CMK (cell line): ENCODE data around the gene PLBD2.

Experiments used
- DNase-seq: peaks from one replicate; pipeline ENCODE4 v3.0.0-alpha.2; 2010; ENCODE audit warnings: low read depth

Gene PLBD2

DNA sequence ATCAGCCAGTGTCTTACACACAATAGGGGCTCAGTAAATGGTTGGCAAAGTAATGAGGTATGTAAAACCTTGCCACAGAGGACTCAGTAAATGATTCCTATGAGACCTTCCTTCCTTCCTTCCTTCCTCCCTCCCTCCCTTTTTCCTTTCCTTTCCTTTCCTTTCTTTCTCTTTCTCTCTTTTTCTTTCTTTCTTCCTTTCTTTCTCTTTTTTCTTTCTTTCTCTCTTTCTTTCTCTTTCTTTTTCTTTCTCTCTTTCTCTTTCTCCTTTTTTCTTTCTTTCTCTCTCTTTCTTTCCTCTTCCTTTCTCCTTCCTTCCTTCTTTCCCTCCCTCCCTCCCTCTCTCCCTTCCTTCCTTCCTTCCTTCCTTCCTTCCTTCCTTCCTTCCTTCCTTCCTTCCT lies 37.8 kb downstream of the PLBD2 start:
- DNase-seq = no peak

GRCh38 chr12:113396828-113397496 lies 38.6 kb downstream of the PLBD2 start:
- DNase-seq = no peak

DNA sequence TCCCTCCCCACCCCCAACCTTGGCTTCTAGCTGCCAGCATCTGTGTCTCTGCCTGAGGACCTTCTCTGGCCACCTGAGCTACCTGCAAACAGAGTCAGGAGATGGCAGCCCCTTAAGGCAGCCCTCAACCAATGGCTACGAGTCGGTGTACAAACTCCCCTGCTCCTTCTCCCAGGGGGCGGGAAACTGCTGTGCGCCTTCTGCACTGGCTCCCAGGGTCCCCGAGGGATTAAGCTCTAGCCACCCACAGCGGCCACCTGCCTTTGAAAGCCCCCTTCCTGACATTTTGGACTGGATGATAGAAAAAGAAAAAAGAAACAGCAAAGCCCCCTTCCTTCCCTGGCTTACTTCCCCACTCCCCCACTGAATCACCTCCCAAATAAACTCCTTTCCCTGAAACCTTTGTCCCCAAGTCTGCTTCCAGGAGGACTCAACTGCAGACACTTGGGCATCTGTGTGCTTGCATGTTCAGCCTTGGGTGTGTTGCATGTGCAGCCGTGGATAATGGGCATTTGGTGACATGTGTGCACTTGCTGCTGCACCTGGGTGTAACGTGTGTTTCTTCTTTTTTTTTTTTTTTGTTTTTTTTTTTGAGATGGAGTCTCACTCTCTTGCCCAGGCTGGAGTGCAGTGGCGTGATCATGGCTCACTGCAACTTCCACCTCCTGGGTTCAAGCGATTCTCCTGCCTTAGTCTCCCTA lies 39.3 kb downstream of the PLBD2 start:
- DNase-seq = no peak

GRCh38 chr12:113398346-113399290 lies 40.2 kb downstream of the PLBD2 start:
- DNase-seq = no peak

DNA sequence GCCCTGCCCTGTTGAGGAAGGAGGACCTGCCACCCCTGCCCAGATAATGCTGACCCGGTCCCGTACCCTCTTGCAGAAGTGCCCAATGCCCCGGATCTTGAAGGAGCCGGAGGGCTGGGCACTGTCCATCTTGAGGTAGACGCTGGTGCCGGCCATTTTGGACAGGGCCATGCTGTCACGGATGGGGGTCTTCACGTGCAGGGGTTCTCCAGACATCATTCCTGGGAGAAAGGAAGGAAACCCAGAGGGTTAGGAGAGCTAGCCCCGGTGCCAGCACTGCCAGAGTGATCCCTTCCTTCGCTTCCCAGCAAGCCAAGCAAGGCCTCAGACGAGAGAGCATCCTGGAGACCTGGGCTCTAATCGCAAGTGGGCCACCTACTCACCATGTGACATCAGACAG lies 41.1 kb downstream of the PLBD2 start:
- no peak for DNase-seq

DNA sequence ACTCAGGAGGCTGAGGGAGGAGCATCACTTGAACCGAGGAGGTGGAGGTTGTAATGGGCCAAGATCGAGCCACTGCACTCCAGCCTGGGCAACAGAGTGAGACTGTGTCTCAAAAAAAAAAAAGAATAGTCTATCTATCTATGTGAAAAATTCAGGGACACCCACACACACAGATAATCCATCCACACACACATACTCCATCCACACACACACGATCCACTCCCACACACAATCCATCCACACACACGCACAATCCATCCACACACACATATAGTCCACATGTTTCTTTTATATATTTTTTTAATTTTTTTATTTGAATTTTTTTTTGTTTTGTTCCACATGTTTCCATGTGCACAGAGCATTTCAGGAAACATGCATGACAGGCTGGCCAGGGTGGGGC lies 42.0 kb downstream of the PLBD2 start:
- no peak for DNase-seq

DNA sequence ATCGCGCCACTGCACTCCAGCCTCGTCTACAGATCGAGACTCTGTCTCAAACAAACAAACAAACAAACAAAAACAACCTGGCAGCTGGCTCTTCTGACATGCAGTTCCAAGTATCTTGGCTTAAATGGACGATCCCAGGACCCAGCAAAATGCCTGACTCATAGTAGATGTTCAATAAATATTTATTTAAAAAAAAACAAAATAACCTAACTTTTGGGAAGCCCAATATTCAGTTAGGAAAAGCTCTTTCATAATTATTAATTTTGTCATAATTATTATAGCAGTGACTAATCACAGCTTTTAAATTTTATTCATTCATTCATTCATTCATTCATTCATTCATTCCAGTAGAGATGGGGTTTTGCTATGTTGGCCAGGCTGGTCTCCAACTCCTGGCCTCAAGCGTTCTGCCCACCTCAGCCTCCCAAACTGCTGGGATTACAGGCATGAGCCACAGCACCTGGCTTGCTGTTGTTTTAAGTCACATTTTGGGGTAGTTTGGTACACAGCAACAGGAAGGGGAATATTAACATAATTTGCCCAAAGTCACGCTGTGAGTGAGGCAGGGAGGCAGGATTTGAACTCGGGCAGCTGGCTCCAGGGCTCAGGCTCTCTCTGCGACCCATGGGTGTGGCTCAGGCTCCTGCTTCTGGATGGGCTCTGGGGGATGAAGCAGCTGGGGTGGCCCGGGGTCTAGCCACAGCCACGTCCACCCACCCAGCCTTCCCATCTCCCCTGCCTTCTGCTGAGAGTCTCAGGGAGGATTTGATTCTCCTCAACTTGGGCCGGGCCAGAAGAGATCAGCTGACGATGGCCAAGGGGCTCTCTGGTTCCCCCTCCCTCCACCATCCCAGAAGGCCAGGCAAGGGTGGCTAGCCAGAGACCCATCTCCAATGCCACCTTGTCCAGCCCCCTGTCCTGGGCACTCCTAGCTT lies 42.9 kb downstream of the PLBD2 start:
- no peak for DNase-seq

GRCh38 chr12:113402586-113403260 lies 44.3 kb downstream of the PLBD2 start:
- DNase-seq = no peak

DNA sequence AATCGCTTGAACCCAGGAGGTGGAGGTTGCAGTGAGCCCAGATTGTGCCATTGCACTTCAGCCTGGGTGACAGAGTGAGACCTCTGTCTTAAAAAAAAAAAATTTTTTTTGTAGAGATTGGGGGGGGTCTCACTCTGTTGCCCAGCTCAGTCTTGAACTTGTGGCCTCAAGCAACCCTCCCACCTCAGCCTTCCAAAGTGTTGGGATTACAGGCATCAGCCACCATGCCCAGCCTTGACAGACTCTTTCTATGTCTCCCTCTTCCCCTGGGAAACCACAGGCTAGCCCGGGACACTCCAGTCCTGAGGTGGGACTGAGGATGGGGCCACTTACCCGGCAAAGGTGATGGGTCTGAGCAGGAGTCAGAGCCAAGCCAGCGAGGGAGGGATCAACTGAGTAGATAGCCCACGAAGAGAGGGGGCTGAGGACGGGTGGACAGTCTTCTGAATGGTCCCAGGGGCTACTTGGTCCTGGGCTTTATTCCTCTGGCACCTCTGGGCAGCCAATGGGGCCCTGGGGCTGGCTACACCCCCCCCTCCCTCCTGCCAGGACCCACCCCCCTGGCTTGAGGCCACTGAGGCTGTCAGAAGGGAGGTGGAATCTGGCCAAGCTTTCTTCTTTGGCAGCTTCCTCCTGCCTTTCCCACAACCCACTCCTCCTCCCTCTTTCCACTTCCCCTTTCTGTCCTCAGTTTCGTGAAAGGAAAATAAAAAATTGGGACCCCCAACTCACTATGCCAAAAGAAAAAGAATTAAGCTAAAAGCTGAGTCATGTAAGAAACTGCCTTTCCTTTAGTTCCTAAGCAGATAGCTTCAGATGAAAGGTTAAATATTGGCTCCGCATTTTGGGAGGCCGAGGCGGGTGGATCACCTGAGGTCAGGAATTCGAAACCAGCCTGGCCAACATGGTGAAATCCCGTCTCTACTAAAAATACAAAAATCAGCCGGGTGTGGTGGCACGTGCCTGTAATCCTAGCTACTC lies 45.3 kb downstream of the PLBD2 start, which contains the start of gene SDS:
SDS (minus strand) TSS at position 453 of the 981 bp plus-strand sequence. CDS start 4,179 bp downstream, outside the sequence.
- no peak for DNase-seq

- DNase-seq = no peak
Measured at GRCh38 chr12:113405694-113406093, 47.3 kb downstream of the PLBD2 start.

GRCh38 chr12:113407931-113408600 lies 49.7 kb downstream of the PLBD2 start:
- no peak for DNase-seq

GRCh38 chr12:113408756-113409298 lies 50.4 kb downstream of the PLBD2 start:
- DNase-seq = no peak

DNA sequence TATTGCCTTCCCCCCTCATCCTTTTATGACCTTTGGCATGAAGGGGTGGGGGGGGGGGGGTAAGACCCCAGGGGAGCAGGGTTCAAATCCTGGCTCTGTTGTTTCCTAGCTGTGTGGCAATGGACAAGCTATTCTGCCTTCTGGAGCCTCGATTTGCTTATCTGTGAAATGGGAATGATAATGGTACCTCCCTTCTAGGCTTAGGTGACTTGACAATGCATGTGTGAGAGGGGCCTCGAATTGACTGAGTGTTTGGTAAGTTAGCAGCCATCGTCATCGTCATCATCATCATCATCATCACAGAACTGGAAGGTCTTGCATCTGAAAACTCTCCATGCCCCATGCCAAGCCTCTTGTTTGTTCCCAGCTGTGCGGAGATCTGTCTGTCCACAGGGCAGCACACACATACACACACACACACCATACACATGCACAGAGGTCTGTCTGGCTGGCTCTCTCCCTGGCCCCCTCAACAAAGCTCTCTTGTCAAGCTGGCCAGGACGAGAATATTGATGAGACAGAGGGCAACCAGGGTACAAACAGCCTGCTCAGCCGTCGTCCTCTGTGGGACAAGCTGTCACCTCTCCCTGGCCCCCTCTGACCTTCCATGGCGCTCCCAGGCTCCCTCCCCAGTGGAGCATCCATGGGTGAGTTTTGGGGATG lies 51.2 kb downstream of the PLBD2 start:
- DNase-seq = no peak

- DNase-seq = no peak
Measured at GRCh38 chr12:113413488-113413939, 55.1 kb downstream of the PLBD2 start.

GRCh38 chr12:113414519-113415038 lies 56.2 kb downstream of the PLBD2 start:
- DNase-seq = no peak

DNA sequence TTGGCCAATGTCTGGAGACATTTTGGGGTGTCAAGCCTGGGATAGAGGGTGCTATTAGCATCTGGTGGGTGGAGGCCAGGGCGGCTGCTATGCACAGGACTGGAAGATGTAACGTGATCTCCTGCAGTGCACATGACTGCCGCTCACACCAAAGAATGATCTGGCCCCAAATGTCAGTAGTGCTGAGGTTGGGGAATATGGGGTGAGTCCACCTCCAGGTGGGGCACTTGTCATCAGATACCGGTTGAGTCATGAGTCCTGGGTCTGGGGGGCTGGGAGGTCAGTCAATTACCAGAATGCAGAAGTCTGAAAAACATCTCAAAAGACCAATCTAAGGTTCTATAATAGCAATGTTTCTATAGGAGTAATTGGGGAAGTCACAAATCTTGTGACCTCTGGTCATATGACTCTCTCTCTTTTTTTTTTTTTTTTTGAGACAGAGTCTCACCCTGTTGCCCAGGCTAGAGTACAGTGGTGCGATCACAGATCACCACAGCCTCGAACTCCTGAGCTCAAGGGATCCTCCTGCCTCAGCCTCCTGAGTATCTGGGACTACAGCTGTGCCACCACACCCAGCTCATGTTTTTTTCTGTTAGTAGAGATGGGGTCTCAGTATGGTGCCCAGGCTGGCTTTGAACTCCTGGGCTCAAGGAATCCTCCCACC lies 57.8 kb downstream of the PLBD2 start:
- DNase-seq = no peak

DNA sequence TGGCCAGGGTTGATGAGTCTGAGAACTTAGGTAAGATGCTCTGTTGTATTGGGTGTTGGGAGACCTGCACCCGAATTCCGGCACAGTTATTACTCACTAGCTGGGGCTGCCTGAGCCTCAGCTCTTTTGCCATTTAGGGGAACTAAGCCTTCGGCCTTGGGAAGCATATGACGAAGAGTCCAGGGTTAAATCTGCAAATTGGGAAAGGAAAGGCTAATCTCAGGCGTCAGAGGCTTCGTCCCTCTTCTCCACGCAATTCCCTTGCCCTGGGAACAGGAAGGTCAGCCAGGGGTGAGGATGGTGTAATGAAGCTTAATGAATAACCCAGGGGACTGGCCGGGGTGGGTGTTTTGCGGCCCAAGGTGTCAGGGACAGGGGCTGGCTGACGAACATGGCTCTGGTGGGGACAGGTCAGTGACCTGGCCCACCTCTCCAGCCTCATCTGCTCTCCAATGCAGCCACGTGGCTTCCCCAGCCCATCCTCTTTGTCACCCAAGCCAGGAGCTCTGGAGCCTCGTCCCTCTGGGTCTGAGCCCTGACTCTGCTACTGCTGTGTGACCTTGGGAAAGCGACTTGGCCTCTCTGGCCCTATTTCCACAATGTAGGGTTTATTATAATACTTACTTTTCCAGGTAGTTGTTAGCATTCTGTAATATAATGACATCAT lies 60.0 kb downstream of the PLBD2 start:
- no peak for DNase-seq
